Colon (tissue), 2 donors: ENCODE measurements around the gene INTS13.
"Not testable (repeated sequence)": the region's sequence is repeated elsewhere in the genome, so short reads cannot be mapped to it uniquely, and the experiment has no call there.

Experiments
- FAIRE-seq: peaks from 2 replicates; lab custom pipeline; 2012; peaks lifted over from hg19 to GRCh38; lab: Jason Lieb, UNC
- donor health status: control.
- donor health status: control.

Gene INTS13

DNA sequence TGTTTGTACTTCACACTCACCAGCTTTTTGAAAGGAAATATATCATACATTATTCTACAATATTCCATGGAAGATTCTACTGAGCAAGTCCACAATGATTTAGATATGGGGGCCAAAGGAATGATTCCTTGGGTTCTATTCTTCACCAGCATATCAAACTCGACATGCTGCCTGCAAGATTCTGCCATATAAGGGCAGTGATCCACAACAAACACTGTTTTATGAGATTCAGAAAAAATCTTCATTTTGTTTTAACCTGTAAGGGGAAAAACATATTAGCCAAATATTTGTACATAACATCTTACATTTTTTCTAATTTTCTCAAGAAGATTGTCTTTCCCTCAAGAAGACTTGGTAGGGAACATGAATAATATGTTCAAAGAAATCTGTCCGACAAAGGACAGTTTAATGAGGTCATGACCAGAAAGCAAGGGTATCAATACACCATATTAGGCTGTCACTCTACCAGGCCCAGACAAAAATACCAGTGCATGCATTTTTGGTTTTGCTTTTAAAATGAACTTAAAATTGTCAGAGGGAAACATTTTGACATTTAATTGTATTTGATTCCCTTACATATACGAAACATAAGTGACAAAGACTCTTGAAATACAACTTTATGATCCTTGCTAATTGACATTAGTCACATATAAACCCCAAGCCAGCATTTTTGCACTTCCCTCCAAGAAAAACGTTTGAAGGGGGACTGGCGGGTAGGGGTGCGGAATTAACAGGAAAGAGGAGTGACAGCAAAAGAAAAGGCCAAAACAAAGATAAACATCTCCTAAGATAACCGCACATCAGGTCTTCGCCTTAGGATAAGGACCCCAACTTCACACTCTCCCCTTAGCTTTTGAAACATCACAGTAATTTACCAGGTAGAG is 980 bp downstream of the INTS13 start:
- FAIRE-seq, result no peak

DNA sequence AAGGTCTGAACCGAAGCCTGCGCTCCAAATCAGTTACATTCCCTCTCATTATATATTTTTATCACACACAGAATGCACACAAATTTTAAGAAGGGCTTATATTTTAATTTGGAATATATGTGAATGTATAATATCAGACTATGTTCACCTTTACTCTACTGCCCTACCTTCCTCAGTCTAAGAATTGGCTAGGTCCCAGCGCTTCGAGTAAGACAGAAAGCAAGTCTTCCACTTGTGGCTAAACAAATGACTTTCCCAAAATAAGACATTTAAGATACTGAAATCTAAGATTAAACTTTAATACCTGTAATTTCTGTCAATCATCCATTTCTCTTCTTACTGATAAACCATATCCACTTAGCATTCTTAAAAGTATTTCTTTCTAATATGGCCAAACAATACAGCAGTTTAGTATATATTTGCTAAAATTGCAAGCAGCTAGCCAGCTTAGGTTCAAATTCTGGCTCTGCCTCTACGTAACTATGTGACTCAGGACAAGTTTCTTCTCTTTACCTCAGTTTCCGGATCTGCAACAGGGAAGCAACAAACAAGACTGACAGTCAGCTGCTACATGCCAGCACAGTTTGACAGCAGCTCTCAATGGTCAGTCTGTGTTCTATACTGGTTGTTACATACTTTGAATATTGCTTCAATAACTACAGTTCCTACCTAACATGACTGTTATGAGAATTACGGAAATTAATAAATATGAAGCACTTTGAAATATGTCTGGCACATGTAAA is 2.0 kb downstream of the INTS13 start:
- FAIRE-seq, result no peak

DNA sequence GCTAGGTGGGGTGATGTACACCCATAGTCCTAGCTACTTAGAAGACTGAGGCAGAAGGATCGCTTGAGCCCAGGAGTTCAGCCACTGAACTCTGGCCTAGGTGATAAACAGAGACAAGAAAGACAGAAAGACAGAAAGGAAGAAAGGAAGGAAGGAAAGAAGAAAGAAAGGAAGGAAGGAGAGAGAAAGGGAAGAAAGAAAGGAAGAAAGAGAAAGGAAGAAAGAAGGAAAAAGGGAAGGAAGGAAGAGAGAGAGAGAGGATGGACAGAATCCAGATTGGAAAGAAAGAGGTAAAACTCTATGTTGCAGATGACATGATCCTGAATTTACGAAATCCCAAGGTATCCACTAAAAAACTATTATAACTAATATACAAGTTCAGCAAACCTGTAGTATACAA is 8.2 kb downstream of the INTS13 start:
- FAIRE-seq, result no peak

DNA sequence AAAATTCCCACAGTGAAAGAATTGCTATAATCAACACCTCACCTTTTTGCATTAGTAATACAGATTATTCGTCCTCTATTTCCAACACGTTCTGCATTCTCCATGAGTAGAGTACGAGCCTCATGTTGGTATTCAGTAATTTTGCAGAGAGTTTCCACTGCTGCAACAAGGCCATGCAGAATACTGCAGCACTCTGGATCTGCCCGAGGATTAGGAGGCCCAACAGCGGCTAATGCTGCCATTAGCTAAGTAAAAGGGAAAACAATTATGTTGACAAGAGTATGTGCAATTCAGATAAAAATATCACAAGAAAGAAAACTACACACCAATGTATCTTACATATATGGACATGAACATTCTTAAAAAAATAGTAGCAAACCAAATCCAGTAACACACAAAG is 9.1 kb downstream of the INTS13 start:
- no peak for FAIRE-seq

DNA sequence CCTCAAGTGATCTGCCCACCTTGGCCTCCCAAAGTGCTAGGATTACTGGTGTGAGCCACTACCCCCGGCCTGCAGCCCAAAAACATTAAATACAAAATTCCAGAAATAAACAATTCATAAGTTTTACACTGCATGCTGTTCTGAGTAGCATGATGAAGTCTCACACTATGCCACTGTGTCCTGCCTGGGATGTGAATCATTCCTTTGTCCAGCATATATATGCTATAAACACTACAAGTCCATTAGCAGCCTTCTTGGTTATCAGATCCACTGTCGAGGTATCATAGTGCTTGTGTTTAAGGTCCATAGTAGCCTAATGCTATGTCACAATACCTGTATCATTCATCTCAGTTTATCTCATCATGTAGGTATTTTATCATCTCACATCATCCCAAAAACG is 15.9 kb downstream of the INTS13 start:
- no peak for FAIRE-seq

DNA sequence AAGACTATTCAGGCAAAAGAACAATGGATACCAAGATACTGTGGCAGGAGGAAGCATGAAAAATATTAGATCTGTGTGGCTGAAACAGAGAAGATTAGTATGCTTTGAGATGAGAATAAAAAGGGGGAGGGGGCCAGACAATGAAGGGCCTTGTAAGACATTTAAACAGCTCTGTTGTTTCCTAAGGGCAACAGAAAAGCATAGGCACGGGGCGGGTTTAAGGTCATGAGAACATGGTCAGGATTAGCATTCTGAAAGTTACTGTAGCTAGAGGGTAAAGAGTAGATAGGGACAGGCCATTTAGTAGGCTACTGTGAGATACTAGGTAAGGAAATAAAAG is 18.6 kb downstream of the INTS13 start:
- FAIRE-seq, result no peak

DNA sequence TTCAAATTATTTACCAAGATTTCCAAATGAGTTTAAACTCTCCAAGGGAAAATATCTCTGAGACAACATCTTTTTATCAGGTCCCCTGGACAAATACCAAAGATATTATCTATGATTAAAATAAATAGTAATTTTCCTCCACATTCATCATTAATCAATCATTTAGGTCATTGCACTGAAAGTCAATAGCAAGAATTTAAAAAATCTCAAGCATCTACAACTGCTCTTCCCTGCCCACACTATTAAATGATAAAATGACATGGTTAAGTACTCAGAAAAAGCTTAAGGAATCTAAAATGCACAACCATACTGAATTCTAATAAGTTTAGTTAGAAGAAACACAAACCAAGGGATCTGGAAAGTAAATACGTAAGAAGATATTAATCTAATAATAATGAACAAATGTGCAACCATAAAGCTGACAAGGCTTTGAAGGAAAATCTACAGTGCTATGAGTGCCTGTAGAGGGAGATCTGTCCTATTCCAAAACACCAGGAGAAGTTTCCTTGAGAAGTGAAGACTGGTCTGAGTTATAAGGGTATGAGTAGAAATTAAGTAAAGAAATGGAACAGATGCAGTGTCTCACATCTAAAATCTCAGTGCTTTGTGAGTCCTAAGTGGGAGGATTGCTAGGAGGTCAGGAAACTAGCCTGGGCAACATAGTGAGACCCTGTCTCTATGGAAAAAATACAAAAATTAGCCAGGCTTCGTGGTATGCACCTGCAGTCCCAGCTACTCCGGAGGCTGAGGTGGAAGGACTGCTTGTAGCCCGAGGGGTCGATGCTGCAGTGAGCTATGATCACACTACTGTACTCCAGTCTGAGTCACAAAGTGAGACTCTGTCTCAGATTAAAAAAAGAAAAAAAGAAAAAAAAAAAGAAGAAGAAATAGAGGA is 19.2 kb downstream of the INTS13 start:
- no peak for FAIRE-seq

DNA sequence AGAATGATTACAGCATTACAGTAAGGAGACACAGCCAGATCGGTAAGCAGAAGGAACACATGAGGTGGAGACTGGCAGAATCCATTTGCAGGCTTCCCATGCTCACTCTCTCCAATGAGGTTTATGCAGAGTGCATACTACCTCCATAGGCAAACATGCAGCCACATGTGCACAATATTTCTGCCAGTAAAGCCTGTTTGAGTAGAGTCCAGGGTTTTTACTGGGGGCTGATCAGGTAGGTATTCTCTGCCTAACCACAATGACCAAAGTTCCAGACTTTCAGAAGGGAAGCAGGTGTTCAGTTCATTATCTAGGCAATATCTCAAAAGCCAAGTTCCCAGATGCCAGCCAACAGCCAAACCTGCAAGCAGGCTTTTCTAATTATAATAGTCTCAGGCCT is 31.1 kb downstream of the INTS13 start:
- no peak for FAIRE-seq

DNA sequence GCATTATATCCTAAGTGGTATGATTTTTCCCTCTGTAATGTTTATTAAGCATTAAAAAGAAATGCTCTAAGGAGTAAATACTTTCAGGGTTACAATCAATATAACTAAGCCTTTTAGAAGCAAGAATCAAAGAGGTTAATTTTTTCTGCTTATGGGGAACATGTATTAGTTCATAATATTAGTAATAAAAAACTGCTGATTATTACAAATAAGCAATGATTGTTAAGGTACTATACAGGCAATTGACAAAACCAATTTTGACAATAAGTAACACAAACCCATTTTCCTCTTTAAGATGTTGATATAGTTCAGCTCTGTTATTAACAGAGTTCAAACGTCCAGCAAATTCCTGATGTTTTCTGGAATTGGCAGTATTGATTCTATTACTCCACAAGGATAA is 31.8 kb downstream of the INTS13 start:
- no peak for FAIRE-seq

DNA sequence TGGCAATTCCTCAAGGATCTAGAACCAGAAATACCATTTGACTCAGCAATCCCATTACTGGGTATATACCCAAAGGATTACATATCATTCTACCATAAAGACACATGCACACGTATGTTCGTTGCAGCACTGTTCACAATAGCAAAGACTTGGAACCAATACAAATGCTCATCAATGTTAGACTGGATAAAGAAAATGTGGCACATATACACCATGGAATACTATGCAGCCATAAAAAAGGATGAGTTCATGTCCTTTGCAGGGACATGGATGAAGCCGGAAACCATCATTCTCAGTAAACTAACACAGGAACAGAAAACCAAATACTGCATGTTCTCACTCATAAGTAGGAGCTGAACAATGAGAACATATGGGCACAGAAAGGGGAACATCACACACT is 34.4 kb downstream of the INTS13 start:
- not testable (repeated sequence) for FAIRE-seq

DNA sequence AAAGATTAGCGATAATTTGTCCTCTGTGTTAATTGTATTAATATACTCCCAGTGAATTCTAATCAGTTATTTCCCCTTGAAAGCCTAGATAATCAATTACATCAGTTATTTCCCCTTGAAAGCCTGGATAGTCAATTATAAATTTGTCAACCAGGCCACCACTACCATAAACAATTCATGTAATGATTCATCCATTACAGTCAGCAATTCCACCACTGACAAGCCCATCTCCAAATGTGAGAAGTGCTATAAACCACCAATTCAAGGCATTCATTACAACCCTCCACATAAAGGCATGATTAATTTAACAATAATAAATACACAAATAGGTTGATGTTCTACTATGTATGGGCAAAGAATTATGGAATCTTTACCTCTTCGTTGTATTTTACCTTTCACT is 40.9 kb downstream of the INTS13 start:
- FAIRE-seq, result no peak

DNA sequence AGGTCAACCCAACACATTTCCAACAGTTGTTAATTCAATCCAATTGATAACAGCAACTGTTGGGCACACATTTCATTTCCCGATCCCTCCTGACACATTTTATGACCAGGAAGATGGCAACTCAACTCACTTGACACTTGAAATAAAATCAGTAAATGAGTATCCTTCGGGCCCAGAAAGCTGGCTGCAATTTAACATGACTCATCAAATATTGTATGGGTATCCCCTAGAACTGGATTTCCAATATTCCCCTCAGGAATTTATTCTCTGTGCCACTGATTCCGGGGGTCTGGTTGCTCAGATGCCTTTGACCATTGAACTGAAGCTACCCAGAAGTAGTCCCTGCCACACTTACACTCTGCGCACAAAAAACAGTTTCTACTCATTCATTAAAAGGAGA is 42.1 kb downstream of the INTS13 start:
- no peak for FAIRE-seq

DNA sequence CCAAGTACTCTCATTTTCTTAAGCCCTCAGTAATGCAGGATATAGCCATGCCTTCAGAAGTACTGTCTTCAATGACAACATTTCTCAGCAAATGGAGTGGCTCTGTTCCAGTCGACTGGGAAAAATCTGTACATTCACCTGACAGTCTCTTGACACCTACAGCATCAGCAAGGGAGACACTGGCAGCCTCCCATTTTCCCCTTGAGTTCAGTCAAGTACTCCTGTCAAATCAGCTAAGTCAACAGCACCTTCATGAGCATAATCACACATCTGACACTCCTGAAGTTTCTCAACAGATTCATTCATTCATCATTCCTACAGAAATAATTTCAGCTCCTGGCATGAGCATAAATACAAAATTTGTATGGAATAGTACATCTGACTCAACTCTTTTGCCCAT is 46.1 kb downstream of the INTS13 start:
- FAIRE-seq, result no peak

DNA sequence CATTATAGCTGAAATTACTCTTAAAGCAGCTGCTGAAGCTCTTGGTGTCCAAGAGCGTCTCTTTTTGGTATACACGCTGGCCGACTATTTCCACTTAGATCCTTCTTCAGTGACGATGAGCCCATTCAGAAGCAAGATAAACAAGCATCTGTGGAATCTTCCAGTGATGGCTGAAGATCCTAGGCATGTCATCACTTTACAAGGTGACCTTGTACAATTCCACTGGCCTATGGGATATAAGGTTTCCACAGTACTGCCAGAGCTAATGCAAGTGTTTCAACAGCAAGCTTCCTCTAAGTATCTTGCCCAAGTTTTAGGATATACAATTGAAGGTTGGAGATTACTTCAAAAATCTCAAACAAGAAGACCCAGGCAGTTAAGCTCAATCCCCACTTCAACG is 47.0 kb downstream of the INTS13 start:
- FAIRE-seq, result no peak

DNA sequence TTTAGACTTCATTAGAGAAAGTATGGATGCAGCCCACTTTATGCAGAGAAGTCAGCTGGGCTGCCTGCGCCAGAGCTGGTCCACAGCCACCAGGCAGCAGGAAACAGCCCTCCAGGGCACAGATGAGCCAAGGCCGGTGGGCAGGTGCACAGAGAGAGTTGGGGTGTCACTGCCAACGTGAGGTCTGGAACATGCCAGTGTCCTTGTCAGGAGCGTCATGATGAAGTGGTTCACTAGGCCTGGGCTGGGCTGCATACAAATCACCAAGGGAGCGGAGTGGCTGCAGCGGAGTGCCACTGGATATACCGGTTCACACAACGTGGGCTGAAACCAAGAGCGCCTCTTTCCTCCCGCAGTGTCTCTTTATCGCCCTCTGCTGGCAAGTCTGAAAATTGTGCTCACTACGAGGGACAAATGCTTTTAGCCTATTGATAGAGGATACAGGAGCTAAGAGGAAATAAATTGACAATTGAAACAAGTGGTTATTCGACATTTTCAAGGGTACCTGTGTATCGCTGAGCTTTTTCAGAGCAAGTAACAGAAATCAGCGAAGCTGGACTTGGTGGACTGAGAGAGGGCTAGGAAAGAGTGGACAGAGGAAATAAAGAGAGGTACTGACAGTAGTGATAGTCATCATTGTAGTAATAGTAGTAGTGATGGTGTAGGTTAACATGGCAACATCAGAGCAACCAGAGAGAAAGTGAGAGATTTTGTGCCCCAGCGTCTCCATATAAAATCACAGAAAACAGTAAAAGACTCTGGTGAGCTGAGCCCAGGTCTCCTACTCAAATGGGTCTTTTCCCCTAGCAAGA is 52.8 kb downstream of the INTS13 start:
- FAIRE-seq, result no peak

DNA sequence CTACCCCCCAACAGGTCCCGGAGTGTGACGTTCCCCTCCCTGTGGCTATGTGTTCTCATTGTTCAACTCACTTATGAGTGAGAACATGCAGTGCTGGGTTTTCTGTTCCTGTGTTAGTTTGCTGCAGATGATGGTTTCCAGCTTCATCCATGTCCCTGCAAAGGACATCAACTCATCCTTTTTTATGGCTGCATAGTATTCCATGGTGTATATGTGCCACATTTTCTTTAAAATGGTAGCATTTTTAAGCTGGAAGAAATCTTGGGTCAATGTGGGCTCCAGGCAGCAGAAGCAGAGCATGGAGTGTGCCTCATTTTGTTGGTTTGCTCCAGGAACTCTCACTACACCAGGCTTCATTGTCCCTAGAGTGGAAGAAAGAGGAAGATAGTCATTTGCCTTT is 57.2 kb downstream of the INTS13 start:
- no peak for FAIRE-seq

DNA sequence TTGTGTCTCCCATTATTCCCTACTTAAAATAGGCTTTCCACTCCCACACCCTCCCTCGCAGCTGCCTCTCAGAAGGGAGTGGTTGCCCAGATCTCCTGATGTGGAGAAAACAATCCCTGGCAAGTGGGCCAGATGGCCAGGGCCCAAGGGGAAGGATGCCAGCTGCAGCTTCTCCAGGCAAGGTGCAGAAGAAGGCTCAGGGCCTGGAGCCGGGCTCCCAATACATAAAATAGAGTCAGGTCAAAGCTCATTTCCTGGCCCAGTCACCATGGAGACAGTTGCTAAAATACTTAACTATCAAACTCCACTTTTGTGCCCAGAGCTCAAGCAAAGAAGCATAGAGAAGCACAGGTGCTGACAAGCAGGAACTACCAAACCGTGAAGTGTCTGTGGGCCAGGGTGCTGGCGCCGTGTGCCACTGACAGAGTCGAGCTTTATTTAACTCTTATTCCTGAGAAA is 59.1 kb downstream of the INTS13 start:
- FAIRE-seq, result no peak

DNA sequence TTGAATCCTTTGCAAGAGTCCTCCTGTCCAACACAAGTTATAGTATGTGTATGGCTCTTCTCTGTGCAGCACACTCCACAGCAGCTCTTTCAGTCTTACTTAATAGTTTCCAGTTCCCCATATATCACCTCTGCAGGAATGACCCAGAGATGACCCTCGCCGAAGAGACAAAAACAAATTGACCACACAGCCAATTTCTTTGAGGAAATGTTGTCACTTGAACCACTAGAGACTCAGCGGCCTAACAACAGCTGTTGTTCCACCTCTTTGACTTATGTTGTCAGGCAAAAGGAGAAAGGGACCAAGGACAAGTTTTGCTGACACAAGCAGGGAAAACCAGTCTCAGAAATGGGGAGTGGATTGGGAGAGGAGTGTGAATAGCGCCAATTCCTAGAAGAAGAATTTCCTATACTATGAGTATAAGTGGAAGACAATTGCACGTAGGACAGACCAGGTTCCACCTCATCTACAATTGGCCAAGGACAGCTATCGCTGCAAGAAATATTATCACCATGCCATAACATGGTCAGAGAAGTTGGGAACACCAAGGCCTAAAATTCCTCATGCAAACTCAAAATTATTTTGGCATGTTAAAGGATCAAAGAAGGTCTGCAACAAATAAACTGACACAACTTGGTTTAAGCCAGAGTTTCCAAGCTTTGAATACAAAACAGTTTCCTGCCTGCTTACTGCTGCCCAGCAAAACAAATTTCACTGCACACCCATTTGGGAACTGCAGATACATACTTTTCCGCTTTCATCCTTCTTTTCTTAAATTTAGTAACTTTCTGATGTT is 63.1 kb downstream of the INTS13 start:
- FAIRE-seq, result no peak

DNA sequence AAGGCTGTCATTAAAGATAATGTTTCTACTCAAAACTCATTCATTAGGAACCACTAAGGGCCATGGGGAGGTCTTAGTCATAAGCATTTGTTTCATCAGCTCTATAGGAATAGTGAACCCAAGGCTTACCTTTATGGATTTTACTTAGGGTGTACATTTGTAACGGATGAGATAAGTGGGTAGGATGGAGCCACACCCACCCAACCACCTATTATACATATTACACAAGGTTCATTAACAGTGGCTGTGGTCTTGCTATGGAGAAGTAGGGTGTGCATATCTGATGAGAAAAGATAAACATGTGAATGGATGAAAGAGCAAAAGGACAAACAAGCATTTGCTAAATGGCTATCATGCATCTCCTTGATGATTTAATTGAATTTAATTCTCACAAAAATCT is 65.2 kb downstream of the INTS13 start:
- no peak for FAIRE-seq

DNA sequence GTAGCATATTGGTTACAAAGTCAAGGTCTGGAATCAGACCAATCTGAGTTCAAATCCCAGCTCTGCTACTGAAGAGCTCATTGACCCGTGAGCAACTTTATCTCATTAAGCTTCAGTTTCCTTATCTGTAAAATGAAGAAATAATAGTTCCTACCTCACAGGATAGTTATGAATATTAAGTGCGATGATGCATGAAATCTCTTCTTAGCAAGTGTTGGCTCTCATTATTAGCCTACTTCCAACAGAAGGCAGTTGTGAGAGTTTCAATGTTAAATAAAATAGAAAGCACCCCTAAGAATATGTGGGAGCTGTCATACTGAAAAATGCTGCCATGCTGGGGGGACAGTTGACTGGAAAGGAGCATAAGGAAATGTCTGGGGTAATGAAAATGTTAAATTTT is 65.8 kb downstream of the INTS13 start:
- no peak for FAIRE-seq
